Measurements from ENCODE around the gene SLIT2. TPM values are rescaled to one million over a fixed set of nuclear protein-coding genes. Genes with fewer than 3 reads are reported as not detected.

The SLIT2 gene
- total RNA-seq, 1 experiment from 2014 or later: 20.7 TPM

GRCh38 chr4:20253735-20254409 is 2.2 kb downstream of the SLIT2 start:
- peaks cover 57% of the 10 kb centered on the region for H3K4me1 ChIP-seq (replicated peaks)
- DNase-seq (ENCODE audit: low read depth in 1 of 2, low spot score in 2 of 2): peak; percentile 80 to 82
- peaks cover 12% of the 10 kb centered on the region; the same call in 1 of the 2 replicates for H3K27me3 ChIP-seq (replicated peaks)
- H3K4me3 ChIP-seq: peak overlapping the region; percentile 51
- no peaks in the 10 kb centered on the region for H3K9me3 ChIP-seq (replicated peaks)
- H3K36me3 ChIP-seq: peaks cover 20% of the 10 kb centered on the region
- H3K27ac ChIP-seq: no peak overlapping the region

- Histone ChIP-seq H3K27me3 (replicated peaks) (peaks cover 12% of the 10 kb centered on the region; the same call in 1 of the 2 replicates), H3K4me3 (peak overlapping the region; percentile 51), H3K4me1 (replicated peaks) (peaks cover 57% of the 10 kb centered on the region), H3K36me3 (peaks cover 20% of the 10 kb centered on the region), H3K27ac (no peak overlapping the region), H3K9me3 (replicated peaks) (no peaks in the 10 kb centered on the region)
- DNase-seq (ENCODE audit: low read depth in 1 of 2, low spot score in 2 of 2): peak in 1 of 2 experiments; percentile 74
These were observed 3.0 kb downstream of the SLIT2 start for GRCh38 chr4:20254511-20255250.

DNA sequence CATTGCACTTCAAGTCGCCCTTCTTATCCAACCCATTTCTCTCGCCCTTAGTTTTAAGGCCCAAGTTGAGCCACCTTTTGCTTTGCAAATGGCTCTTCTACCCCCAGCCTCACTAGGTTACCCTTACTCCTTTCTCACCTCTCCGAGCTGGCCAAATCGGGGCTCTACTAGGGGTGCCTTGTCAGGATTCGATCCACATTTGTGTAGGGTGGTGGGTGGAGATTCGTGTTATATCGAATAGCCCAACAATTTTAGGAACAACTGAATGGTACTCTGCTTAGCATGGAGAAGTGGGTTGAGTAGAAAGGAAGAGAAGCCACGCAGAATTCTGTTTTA is 3.5 kb downstream of the SLIT2 start:
- H3K4me3 ChIP-seq: no peak overlapping the region
- H3K9me3 ChIP-seq (replicated peaks): no peaks in the 10 kb centered on the region
- DNase-seq (ENCODE audit: low read depth in 1 of 2, low spot score in 2 of 2): no peak
- H3K27ac ChIP-seq: no peak overlapping the region
- peaks cover 20% of the 10 kb centered on the region for H3K36me3 ChIP-seq
- peaks cover 57% of the 10 kb centered on the region for H3K4me1 ChIP-seq (replicated peaks)
- peaks cover 12% of the 10 kb centered on the region; the same call in 1 of the 2 replicates for H3K27me3 ChIP-seq (replicated peaks)

DNA sequence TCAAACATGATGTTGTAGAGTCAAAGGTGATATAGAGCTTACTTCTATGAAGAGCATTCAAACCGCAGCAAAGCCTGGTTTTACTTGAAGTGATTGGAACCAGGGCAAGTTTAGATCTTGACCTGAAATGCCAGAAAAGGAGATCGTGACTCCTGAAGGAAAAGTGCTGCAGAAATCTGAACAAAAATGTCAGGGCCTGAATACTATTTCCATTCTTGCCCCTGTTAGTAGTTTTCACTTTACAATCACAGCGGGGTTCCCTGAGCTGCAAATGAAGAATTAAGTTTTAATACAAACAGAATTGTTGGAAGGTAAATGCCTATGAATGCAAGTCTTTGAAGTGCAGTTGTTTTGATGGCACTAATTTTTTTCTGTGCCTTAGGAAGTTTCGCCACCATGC is 4.1 kb downstream of the SLIT2 start:
- DNase-seq (ENCODE audit: low read depth in 1 of 2, low spot score in 2 of 2): peak in 1 of 2 experiments; percentile 45
- H3K4me3 ChIP-seq: no peak overlapping the region

GRCh38 chr4:20256381-20256881 is 4.7 kb downstream of the SLIT2 start:
- Histone ChIP-seq H3K27me3 (replicated peaks) (peaks cover 9% of the 10 kb centered on the region; the same call in 1 of the 2 replicates), H3K27ac (no peak overlapping the region)
- peak in 1 of 2 experiments; percentile 71 for DNase-seq (ENCODE audit: low read depth in 1 of 2, low spot score in 2 of 2)

More for the DNA sequence above, 4.1 kb downstream of the SLIT2 start:
- Histone ChIP-seq H3K9me3 (replicated peaks) (no peaks in the 10 kb centered on the region), H3K27ac (no peak overlapping the region), H3K27me3 (replicated peaks) (peaks cover 9% of the 10 kb centered on the region; the same call in 1 of the 2 replicates), H3K4me1 (replicated peaks) (peaks cover 57% of the 10 kb centered on the region), H3K36me3 (peaks cover 23% of the 10 kb centered on the region)

DNA sequence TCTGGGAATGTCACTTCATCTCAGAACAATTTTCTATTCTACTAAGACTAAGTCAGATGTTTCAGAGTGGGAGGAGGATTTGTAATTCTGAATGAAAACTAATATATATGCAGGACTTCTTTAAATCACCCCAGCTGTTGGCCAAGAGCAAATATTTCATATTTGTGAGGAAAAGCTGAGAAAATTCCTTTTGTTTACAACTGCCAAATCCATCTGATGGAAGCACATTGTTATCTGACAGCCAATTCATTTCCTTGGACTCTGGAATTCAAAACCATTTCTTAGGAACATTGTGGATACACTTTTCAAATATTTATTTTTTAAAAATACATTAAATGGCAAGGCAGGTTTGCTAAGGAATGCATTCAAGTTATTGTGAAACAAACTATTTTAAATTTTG is 8.0 kb downstream of the SLIT2 start:
- H3K9me3 ChIP-seq (replicated peaks): no peaks in the 10 kb centered on the region
- H3K27ac ChIP-seq: no peak overlapping the region
- no peak for DNase-seq (ENCODE audit: low read depth in 1 of 2, low spot score in 2 of 2)
- H3K27me3 ChIP-seq (replicated peaks): no peaks in the 10 kb centered on the region
- peaks cover 23% of the 10 kb centered on the region for H3K4me1 ChIP-seq (replicated peaks)
- no peak overlapping the region for H3K4me3 ChIP-seq
- peaks cover 42% of the 10 kb centered on the region for H3K36me3 ChIP-seq

More at GRCh38 chr4:20256381-20256881, 4.7 kb downstream of the SLIT2 start:
- Histone ChIP-seq H3K36me3 (peaks cover 29% of the 10 kb centered on the region), H3K4me3 (no peak overlapping the region), H3K4me1 (replicated peaks) (peaks cover 51% of the 10 kb centered on the region), H3K9me3 (replicated peaks) (no peaks in the 10 kb centered on the region)

- no peak for DNase-seq (ENCODE audit: low read depth in 1 of 2, low spot score in 2 of 2)
- H3K4me1 ChIP-seq (replicated peaks): peaks cover 14% of the 10 kb centered on the region
- no peak overlapping the region for H3K4me3 ChIP-seq
- peaks cover 38% of the 10 kb centered on the region for H3K36me3 ChIP-seq
- no peaks in the 10 kb centered on the region for H3K27me3 ChIP-seq (replicated peaks)
- H3K27ac ChIP-seq: no peak overlapping the region
- no peaks in the 10 kb centered on the region for H3K9me3 ChIP-seq (replicated peaks)
These were observed 9.1 kb downstream of the SLIT2 start for GRCh38 chr4:20260821-20261220.

GRCh38 chr4:20262221-20262620 is 10.5 kb downstream of the SLIT2 start:
- Histone ChIP-seq H3K4me3 (no peak overlapping the region), H3K27ac (no peak overlapping the region), H3K27me3 (replicated peaks) (no peaks in the 10 kb centered on the region), H3K4me1 (replicated peaks) (peaks cover 2% of the 10 kb centered on the region; the same call in 1 of the 2 replicates), H3K36me3 (peaks cover 43% of the 10 kb centered on the region), H3K9me3 (replicated peaks) (no peaks in the 10 kb centered on the region)
- DNase-seq (ENCODE audit: low read depth in 1 of 2, low spot score in 2 of 2): no peak

DNA sequence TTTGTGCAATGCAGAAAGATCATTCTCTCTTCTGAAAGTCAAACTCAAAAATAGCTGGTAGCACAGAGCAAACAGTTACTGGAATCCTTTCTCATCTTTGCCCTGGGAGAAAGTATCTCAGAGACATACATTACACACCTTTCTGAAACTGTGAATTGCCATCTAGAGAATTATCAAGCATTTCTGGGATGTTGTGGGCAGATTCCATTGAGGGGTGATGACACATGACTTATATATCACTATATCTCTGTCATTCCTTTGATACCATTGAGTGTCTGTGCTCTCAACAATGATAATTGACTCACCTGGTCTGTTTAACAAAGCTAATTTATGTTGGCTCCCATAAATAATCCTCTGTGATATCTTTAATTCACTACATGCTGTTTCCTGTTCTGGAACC is 13.0 kb downstream of the SLIT2 start:
- DNase-seq (ENCODE audit: low read depth in 1 of 2, low spot score in 2 of 2): no peak
- Histone ChIP-seq H3K9me3 (replicated peaks) (no peaks in the 10 kb centered on the region), H3K27ac (no peak overlapping the region), H3K4me1 (replicated peaks) (no peaks in the 10 kb centered on the region), H3K27me3 (replicated peaks) (no peaks in the 10 kb centered on the region), H3K36me3 (peaks cover 48% of the 10 kb centered on the region), H3K4me3 (no peak overlapping the region)

GRCh38 chr4:20265726-20266125 is 14.0 kb downstream of the SLIT2 start:
- no peak for DNase-seq (ENCODE audit: low read depth in 1 of 2, low spot score in 2 of 2)
- Histone ChIP-seq H3K27ac (no peak overlapping the region), H3K9me3 (replicated peaks) (no peaks in the 10 kb centered on the region), H3K27me3 (replicated peaks) (no peaks in the 10 kb centered on the region), H3K4me3 (no peak overlapping the region), H3K4me1 (replicated peaks) (no peaks in the 10 kb centered on the region), H3K36me3 (peaks cover 46% of the 10 kb centered on the region)

GRCh38 chr4:20266215-20267082 is 14.7 kb downstream of the SLIT2 start:
- no peaks in the 10 kb centered on the region for H3K9me3 ChIP-seq (replicated peaks)
- H3K4me1 ChIP-seq (replicated peaks): no peaks in the 10 kb centered on the region
- no peaks in the 10 kb centered on the region for H3K27me3 ChIP-seq (replicated peaks)
- H3K27ac ChIP-seq: no peak overlapping the region
- DNase-seq (ENCODE audit: low read depth in 1 of 2, low spot score in 2 of 2): no peak
- no peak overlapping the region for H3K4me3 ChIP-seq
- peaks cover 39% of the 10 kb centered on the region for H3K36me3 ChIP-seq

- no peak for DNase-seq (ENCODE audit: low read depth in 1 of 2, low spot score in 2 of 2)
- H3K4me1 ChIP-seq (replicated peaks): peaks cover 8% of the 10 kb centered on the region
These were observed 16.3 kb downstream of the SLIT2 start for GRCh38 chr4:20268028-20268427.

DNA sequence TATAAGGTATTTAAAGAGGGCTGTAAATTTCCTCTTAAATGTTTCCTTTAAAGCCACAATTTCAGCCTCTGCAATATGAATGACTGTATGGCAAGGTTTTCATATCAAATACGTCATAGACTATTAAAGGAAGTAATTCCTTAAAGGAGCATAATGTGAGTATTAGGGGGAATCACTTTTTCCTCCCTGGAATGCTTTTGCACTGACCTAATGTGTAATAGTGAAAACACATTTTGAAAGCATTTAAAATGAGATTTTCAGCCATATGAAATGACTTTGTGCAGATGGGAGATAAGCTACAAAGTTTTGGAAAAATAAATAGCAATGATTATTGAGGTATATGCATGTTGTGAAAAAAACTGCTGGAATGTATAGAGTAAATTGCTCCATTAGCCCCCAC is 17.6 kb downstream of the SLIT2 start:
- H3K4me3 ChIP-seq: no peak overlapping the region
- no peaks in the 10 kb centered on the region for H3K9me3 ChIP-seq (replicated peaks)
- H3K36me3 ChIP-seq: peaks cover 28% of the 10 kb centered on the region
- H3K27ac ChIP-seq: no peak overlapping the region
- no peak for DNase-seq (ENCODE audit: low read depth in 1 of 2, low spot score in 2 of 2)
- H3K4me1 ChIP-seq (replicated peaks): peaks cover 8% of the 10 kb centered on the region
- H3K27me3 ChIP-seq (replicated peaks): no peaks in the 10 kb centered on the region

More at GRCh38 chr4:20268028-20268427, 16.3 kb downstream of the SLIT2 start:
- H3K36me3 ChIP-seq: peaks cover 28% of the 10 kb centered on the region
- no peaks in the 10 kb centered on the region for H3K27me3 ChIP-seq (replicated peaks)
- H3K27ac ChIP-seq: no peak overlapping the region
- H3K9me3 ChIP-seq (replicated peaks): no peaks in the 10 kb centered on the region
- no peak overlapping the region for H3K4me3 ChIP-seq

Data from SJSA1 (cell line).